ENCODE data around the gene KIT. TPM values are rescaled to one million over a fixed set of nuclear protein-coding genes. Genes with fewer than 3 reads are reported as not detected.

Gene KIT
- total and polyA plus RNA-seq, 2 of the 4 experiments (the other 2 are of a cell fraction) = 3.3 to 5.9 TPM

GRCh38 chr4:54637325-54637724 lies 20.4 kb upstream of the KIT start:
- Histone ChIP-seq H3K27me3 (ENCODE audit: control insufficient read depth, insufficient read depth, low read length) (no peaks in the 10 kb centered on the region), H3K79me1 (ENCODE audit: low read depth in 1 of 2, low read length in 2 of 2) (no peaks in the 10 kb centered on the region), H2BK120ac (ENCODE audit: low read depth, low read length) (no peak overlapping the region), H4K20me1 (ENCODE audit: insufficient read depth, low read length) (no peaks in the 10 kb centered on the region), H3K56ac (ENCODE audit: extremely low read depth, insufficient read depth, low read length) (no peak overlapping the region), H2BK5ac (ENCODE audit: low read depth, low read length, poor library complexity, severe bottlenecking) (no peak overlapping the region), H2BK15ac (ENCODE audit: low read depth, low read length) (no peak overlapping the region), H3K23ac (ENCODE audit: low read depth, low read length) (no peak overlapping the region), H4K5ac (ENCODE audit: low read depth, low read length) (no peak overlapping the region), H3K9me1 (ENCODE audit: insufficient read depth, low read length) (peaks cover 3% of the 10 kb centered on the region; the same call in 1 of the 2 replicates), H3K14ac (replicated peaks; ENCODE audit: low read depth, low read length) (no peak overlapping the region), H2BK20ac (ENCODE audit: low read depth, low read length) (no peak overlapping the region), H3K4ac (ENCODE audit: low read depth, low read length) (no peak overlapping the region), H3K18ac (ENCODE audit: low read depth, low read length) (no peak overlapping the region), H2AK5ac (ENCODE audit: low read depth, low read length) (no peak overlapping the region), H3K4me3 (ENCODE audit: insufficient read depth, low read depth, low read length) (no peak overlapping the region), H4K8ac (ENCODE audit: low read depth in 2 of 2, low read length in 2 of 2) (no peak overlapping the region), H3K27ac (ENCODE audit: insufficient read depth, low read length) (no peak overlapping the region), H3K36me3 (ENCODE audit: control insufficient read depth, insufficient read depth, low read length) (no peaks in the 10 kb centered on the region), H3K9ac (ENCODE audit: low read depth, low read length) (no peak overlapping the region), H3K4me2 (ENCODE audit: low read depth, low read length) (no peak overlapping the region), H4K91ac (ENCODE audit: insufficient read depth, low read depth, low read length) (no peak overlapping the region), H3K4me1 (ENCODE audit: control insufficient read depth, insufficient read depth, low read length) (peaks cover 1% of the 10 kb centered on the region; the same call in 1 of the 2 replicates), H2AFZ (replicated peaks; ENCODE audit: low read length, poor library complexity) (no peak overlapping the region), H3K9me3 (ENCODE audit: control insufficient read depth, insufficient read depth, low read length) (no peaks in the 10 kb centered on the region), H2AK9ac (replicated peaks; ENCODE audit: low read depth, low read length, poor library complexity) (no peak overlapping the region)
- WGBS, 2 experiments (ENCODE audit: extremely low coverage in 2 of 2, insufficient read length in 1 of 2) = no CpG with 5 or more reads among the region's 4 CpGs
- no TSS peak for BruUV-seq (replicated peaks)
- dilution Hi-C loops (cut with HindIII; ENCODE audit: low sequenced_read_pairs, unreplicated experiment) = no loop called here
- DNase-seq (no peak), ATAC-seq (ENCODE audit: low read depth) (no peak)
- intact Hi-C loops (cut with micrococcal nuclease) = no loop called here
- POLR2A ChIA-PET (ENCODE audit: unreplicated experiment) = no interaction called here
- in situ Hi-C loops (cut with MboI; ENCODE audit: low sequenced_read_pairs) = no loop called here
- CTCF ChIA-PET = no interaction called here
- TF ChIP-seq RAD21 (IDR thresholded peaks at IDR 0.05; ENCODE audit: low read length) (no peak), MXI1 (IDR thresholded peaks at IDR 0.05; ENCODE audit: borderline replicate concordance, low read depth, low read length) (no peak), BHLHE40 (IDR thresholded peaks at IDR 0.05; ENCODE audit: low read depth, low read length) (no peak), ELK1 (IDR thresholded peaks at IDR 0.05; ENCODE audit: borderline replicate concordance, low read depth, low read length) (no peak), SMC3 (IDR thresholded peaks at IDR 0.05; ENCODE audit: low read depth, low read length) (no peak), MAZ (IDR thresholded peaks at IDR 0.05; ENCODE audit: borderline replicate concordance, low read depth, low read length) (no peak), POLR2A (IDR thresholded peaks at IDR 0.05; ENCODE audit: low read depth, low read length) (no peak), MAFK (IDR thresholded peaks at IDR 0.05; ENCODE audit: low read depth, low read length) (no peak), CTCF (conservative IDR thresholded peaks at IDR 0.05; ENCODE audit: low read depth, low read length) (no peak), FOS (IDR thresholded peaks at IDR 0.05; ENCODE audit: low read depth, low read length) (no peak), USF2 (IDR thresholded peaks at IDR 0.05; ENCODE audit: low read depth, low read length) (no peak), NFE2L2 (IDR thresholded peaks at IDR 0.05; ENCODE audit: low read depth, low read length) (no peak), CHD1 (IDR thresholded peaks at IDR 0.05; ENCODE audit: low read depth, low read length) (no peak), RFX5 (IDR thresholded peaks at IDR 0.05; ENCODE audit: low read depth, low read length) (no peak), RCOR1 (IDR thresholded peaks at IDR 0.05; ENCODE audit: insufficient replicate concordance, low read length) (no peak)

All from IMR-90 (cell line).